ENCODE results near the gene SLC4A2.

DNA sequence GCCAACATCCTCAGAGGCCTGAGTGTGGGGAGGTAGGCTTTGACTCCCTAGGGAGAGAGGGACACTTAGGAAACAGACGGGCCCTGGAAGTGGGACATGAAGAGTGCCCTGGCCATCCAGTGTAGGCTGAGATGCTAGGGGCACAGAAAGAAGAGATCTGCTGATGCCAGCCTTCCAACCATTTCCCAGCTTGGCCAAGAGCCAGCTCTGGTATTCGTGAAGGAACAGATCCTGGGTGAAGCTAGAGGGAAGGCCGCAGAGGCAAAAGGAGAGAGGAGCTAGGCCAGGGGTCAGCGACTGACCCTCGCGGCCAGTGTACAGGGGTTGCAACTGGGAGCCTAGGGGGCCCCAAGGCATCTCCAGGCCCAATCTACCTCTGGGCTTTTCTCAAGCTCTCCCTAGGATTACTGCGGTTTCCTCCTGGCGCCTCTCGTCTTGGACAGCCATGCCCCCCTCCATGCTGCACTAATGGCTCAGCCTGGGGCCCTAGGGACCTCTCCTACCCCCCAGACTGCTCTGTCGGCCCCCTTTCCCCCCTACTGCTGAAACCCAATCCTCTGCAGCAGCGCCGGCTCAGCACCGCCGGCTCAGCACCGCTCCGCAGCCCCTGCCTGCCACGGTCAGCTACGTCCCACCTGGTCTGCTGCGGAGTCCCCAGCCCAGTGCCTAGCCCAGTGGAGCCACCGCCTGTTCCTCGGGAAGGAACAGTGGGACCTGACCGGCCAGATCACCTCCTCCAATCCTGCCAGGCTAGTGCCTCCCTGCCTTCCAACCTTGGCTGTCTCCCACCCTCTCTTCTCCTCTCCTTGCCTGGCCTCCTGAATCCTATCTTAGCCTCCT lies 11.2 kb upstream of the SLC4A2 start, which contains the start of gene ASIC3:
- TF ChIP-seq, protein P1, sequence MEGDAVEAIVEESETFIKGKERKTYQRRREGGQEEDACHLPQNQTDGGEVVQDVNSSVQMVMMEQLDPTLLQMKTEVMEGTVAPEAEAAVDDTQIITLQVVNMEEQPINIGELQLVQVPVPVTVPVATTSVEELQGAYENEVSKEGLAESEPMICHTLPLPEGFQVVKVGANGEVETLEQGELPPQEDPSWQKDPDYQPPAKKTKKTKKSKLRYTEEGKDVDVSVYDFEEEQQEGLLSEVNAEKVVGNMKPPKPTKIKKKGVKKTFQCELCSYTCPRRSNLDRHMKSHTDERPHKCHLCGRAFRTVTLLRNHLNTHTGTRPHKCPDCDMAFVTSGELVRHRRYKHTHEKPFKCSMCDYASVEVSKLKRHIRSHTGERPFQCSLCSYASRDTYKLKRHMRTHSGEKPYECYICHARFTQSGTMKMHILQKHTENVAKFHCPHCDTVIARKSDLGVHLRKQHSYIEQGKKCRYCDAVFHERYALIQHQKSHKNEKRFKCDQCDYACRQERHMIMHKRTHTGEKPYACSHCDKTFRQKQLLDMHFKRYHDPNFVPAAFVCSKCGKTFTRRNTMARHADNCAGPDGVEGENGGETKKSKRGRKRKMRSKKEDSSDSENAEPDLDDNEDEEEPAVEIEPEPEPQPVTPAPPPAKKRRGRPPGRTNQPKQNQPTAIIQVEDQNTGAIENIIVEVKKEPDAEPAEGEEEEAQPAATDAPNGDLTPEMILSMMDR (IDR thresholded peaks at IDR 0.05), result no peak
- TF ChIP-seq BHLHE40 (IDR thresholded peaks at IDR 0.05; ENCODE audit: low read depth, low read length) (no peak), POLR2A (IDR thresholded peaks at IDR 0.05; ENCODE audit: low read length) (no peak)
